Measurements from ENCODE around the gene ALS2. TPM values are rescaled to one million over a fixed set of nuclear protein-coding genes. Genes with fewer than 3 reads are reported as not detected.

ALS2 gene
- total and polyA plus RNA-seq, 4 donors: 8.2 to 35.3 (median 15.0) TPM

DNA sequence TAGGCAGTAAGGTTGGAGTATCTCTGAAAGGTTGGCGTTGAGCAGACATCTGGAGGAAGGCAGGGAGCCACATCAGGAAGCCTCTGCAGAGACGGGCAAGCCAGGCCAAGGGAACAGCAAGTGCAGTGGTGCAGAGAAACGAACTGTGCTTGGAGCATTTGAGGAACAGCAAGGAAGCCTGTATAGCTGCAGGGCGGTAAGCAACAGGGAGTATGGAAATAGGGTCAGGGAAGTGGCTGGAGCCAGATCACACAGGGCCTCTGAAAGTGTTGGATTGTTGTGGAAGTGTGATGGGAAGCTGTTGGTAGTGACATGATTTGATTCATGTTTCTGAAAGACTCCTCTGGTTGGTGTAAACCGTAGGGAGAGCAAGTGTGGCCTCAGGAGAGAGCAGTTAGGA is 124.0 kb downstream of the ALS2 start:
- DNase-seq (ENCODE audit: low spot score): no peak
- TF ChIP-seq SP1 (IDR thresholded peaks at IDR 0.05): no peak
- no peak for TF ChIP-seq YY1 (IDR thresholded peaks at IDR 0.05)
- TF ChIP-seq RAD21 (IDR thresholded peaks at IDR 0.05): no peak
- TF ChIP-seq JUND (IDR thresholded peaks at IDR 0.05): no peak
- no peak for TF ChIP-seq FOXA2 (IDR thresholded peaks at IDR 0.05)
- TF ChIP-seq, protein P1, sequence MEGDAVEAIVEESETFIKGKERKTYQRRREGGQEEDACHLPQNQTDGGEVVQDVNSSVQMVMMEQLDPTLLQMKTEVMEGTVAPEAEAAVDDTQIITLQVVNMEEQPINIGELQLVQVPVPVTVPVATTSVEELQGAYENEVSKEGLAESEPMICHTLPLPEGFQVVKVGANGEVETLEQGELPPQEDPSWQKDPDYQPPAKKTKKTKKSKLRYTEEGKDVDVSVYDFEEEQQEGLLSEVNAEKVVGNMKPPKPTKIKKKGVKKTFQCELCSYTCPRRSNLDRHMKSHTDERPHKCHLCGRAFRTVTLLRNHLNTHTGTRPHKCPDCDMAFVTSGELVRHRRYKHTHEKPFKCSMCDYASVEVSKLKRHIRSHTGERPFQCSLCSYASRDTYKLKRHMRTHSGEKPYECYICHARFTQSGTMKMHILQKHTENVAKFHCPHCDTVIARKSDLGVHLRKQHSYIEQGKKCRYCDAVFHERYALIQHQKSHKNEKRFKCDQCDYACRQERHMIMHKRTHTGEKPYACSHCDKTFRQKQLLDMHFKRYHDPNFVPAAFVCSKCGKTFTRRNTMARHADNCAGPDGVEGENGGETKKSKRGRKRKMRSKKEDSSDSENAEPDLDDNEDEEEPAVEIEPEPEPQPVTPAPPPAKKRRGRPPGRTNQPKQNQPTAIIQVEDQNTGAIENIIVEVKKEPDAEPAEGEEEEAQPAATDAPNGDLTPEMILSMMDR (IDR thresholded peaks at IDR 0.05; ENCODE audit: low read depth, low read length, missing input control): no peak
- TF ChIP-seq MAX (IDR thresholded peaks at IDR 0.05): no peak
- no peak for TF ChIP-seq RXRA (IDR thresholded peaks at IDR 0.05)
- no peak for TF ChIP-seq ATF3 (IDR thresholded peaks at IDR 0.05)
- TF ChIP-seq FOXA1 (IDR thresholded peaks at IDR 0.05): no peak
- 87% methylated on average over 5 of the region's 5 CpGs for WGBS
- Histone ChIP-seq H3K4me1 (ENCODE audit: control insufficient read depth in 4 of 4, insufficient read depth in 4 of 4, low read length in 3 of 4) (no peaks in the 10 kb centered on the region), H3K27ac (ENCODE audit: low read depth in 1 of 2, low read length in 2 of 2) (no peak overlapping the region), H3K9me3 (ENCODE audit: control insufficient read depth in 4 of 4, low read length in 3 of 4) (no peaks in the 10 kb centered on the region), H3K4me3 (ENCODE audit: low read depth in 1 of 3, low read length in 3 of 3) (no peak overlapping the region), H3K36me3 (ENCODE audit: control insufficient read depth in 4 of 4, insufficient read depth in 3 of 4, low read depth in 1 of 4, low read length in 3 of 4) (no peaks in the 10 kb centered on the region), H3K9ac (ENCODE audit: low read depth in 1 of 2, low read length in 2 of 2) (no peak overlapping the region), H3K27me3 (ENCODE audit: control insufficient read depth in 4 of 4, insufficient read depth in 4 of 4, low read length in 3 of 4) (no peaks in the 10 kb centered on the region)

DNA sequence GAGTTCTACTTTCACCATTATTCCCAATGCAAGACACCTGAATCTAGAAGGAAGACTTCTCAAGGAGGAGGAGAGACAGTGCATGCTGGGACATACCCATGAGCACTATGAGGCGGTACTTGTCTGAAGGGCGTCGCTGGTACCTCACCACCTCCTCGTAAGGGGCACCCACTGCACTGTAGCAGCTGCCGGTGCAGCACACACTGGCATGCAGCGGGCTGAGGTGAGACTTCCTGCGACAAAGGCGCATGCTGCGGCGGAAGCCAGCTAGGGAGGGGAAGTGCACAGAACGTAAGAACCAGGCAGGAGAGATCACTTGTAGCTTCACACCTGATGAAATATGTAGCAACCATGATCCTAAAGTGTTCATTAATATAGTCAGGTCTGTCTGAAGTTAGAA is 124.6 kb downstream of the ALS2 start:
- Histone ChIP-seq H3K4me1 (ENCODE audit: control insufficient read depth in 4 of 4, insufficient read depth in 4 of 4, low read length in 3 of 4) (no peaks in the 10 kb centered on the region), H3K4me3 (ENCODE audit: low read depth in 1 of 3, low read length in 3 of 3) (no peak overlapping the region), H3K36me3 (ENCODE audit: control insufficient read depth in 4 of 4, insufficient read depth in 3 of 4, low read depth in 1 of 4, low read length in 3 of 4) (no peaks in the 10 kb centered on the region), H3K27me3 (ENCODE audit: control insufficient read depth in 4 of 4, insufficient read depth in 4 of 4, low read length in 3 of 4) (no peaks in the 10 kb centered on the region), H3K9ac (ENCODE audit: low read depth in 1 of 2, low read length in 2 of 2) (no peak overlapping the region), H3K27ac (ENCODE audit: low read depth in 1 of 2, low read length in 2 of 2) (no peak overlapping the region), H3K9me3 (ENCODE audit: control insufficient read depth in 4 of 4, low read length in 3 of 4) (no peaks in the 10 kb centered on the region)
- no peak for DNase-seq (ENCODE audit: low spot score)
- no peak for TF ChIP-seq FOXA2 (IDR thresholded peaks at IDR 0.05)
- TF ChIP-seq TAF1 (conservative IDR thresholded peaks at IDR 0.05): no peak
- TF ChIP-seq GABPA (IDR thresholded peaks at IDR 0.05 in 1 of 2, conservative IDR thresholded peaks at IDR 0.05 in 1 of 2): no peak
- TF ChIP-seq MAX (IDR thresholded peaks at IDR 0.05): no peak
- no peak for TF ChIP-seq NR2F2 (IDR thresholded peaks at IDR 0.05)
- no peak for TF ChIP-seq FOXA1 (IDR thresholded peaks at IDR 0.05)
- TF ChIP-seq JUND (IDR thresholded peaks at IDR 0.05): no peak
- TF ChIP-seq EGR1 (IDR thresholded peaks at IDR 0.05; ENCODE audit: low read depth in 2 of 2): no peak
- TF ChIP-seq, protein P1 (IDR thresholded peaks at IDR 0.05; ENCODE audit: low read depth, low read length, missing input control): no peak
- no peak for TF ChIP-seq RXRA (IDR thresholded peaks at IDR 0.05)
- TF ChIP-seq YY1 (IDR thresholded peaks at IDR 0.05): no peak
- TF ChIP-seq, protein P2, sequence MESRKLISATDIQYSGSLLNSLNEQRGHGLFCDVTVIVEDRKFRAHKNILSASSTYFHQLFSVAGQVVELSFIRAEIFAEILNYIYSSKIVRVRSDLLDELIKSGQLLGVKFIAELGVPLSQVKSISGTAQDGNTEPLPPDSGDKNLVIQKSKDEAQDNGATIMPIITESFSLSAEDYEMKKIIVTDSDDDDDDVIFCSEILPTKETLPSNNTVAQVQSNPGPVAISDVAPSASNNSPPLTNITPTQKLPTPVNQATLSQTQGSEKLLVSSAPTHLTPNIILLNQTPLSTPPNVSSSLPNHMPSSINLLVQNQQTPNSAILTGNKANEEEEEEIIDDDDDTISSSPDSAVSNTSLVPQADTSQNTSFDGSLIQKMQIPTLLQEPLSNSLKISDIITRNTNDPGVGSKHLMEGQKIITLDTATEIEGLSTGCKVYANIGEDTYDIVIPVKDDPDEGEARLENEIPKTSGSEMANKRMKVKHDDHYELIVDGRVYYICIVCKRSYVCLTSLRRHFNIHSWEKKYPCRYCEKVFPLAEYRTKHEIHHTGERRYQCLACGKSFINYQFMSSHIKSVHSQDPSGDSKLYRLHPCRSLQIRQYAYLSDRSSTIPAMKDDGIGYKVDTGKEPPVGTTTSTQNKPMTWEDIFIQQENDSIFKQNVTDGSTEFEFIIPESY (IDR thresholded peaks at IDR 0.05): no peak
- no peak for TF ChIP-seq HNF4A (conservative IDR thresholded peaks at IDR 0.05)
- TF ChIP-seq RAD21 (IDR thresholded peaks at IDR 0.05): no peak
- no peak for TF ChIP-seq ATF3 (IDR thresholded peaks at IDR 0.05)
- no peak for TF ChIP-seq SP1 (IDR thresholded peaks at IDR 0.05)
- TF ChIP-seq HNF4G (IDR thresholded peaks at IDR 0.05): no peak
- 89% methylated on average over 11 of the region's 11 CpGs for WGBS
